HEK293T (cell line): ENCODE data around the gene LAPTM4A.

Experiments
- ARNT ChIP-seq: fragments of 450-650 bp; IDR thresholded peaks from 2 replicates; pipeline ENCODE4 v1.6.1; 2017; ENCODE audit warnings: mild to moderate bottlenecking
- CTBP1 ChIP-seq: fragments of 450-650 bp; IDR thresholded peaks from 2 replicates; pipeline ENCODE4 v1.6.1; 2016; ENCODE audit warnings: borderline replicate concordance
- FOXA1 ChIP-seq: fragments of 450-650 bp; IDR thresholded peaks from 2 replicates; pipeline ENCODE4 v1.6.1; 2016; ENCODE audit warnings: mild to moderate bottlenecking
- FOXK2 ChIP-seq: fragments of 450-650 bp; IDR thresholded peaks from 2 replicates; pipeline ENCODE4 v1.6.1; 2016; ENCODE audit warnings: mild to moderate bottlenecking
- FOXM1 ChIP-seq: fragments of 450-650 bp; IDR thresholded peaks from 2 replicates; pipeline ENCODE4 v1.6.1; 2017; ENCODE audit warnings: mild to moderate bottlenecking, borderline replicate concordance
- NFRKB ChIP-seq: fragments of 450-650 bp; IDR thresholded peaks from 2 replicates; pipeline ENCODE4 v1.6.1; 2016; ENCODE audit warnings: mild to moderate bottlenecking, moderate library complexity
- SP1 ChIP-seq: fragments of 450-650 bp; IDR thresholded peaks from 2 replicates; pipeline ENCODE4 v1.6.1; 2017
- SUZ12 ChIP-seq: fragments of 450-650 bp; IDR thresholded peaks from 2 replicates; pipeline ENCODE4 v1.6.1; 2016; ENCODE audit warnings: mild to moderate bottlenecking
- TARDBP ChIP-seq: fragments of 450-650 bp; IDR thresholded peaks from 2 replicates; pipeline ENCODE4 v1.6.1; 2016
- ZNF384 ChIP-seq: fragments of 450-650 bp; IDR thresholded peaks from 2 replicates; pipeline ENCODE4 v1.6.1; 2016

DNA sequence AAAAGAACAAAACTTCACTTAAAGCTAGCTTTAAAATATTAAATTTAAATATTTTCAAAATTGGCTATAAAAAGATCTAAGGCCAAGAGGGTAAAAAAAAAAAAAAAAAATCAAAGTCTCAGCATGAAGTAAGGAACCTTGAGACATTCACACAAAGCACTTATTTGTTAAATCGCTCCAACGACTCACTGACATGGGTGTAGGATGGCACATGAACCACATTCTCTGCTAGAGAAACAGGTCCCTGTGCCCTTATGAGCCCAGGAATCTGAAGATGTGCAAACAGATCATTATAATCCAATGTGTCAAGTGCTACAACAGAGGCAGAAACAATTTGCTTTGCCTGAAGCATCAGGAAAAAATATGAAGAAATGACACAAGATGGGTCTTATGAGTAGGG, 13.8 kb downstream of the LAPTM4A start:
- no peak for TF ChIP-seq CTBP1
- TF ChIP-seq ZNF384, result no peak
- no peak for TF ChIP-seq FOXK2
- TF ChIP-seq SP1, result no peak
- no peak for TF ChIP-seq ARNT
- no peak for TF ChIP-seq FOXM1
- TF ChIP-seq SUZ12, result no peak
- TF ChIP-seq TARDBP, result no peak
- TF ChIP-seq NFRKB, result no peak
- TF ChIP-seq FOXA1, result no peak
